ENCODE results near the gene EIF4E2.
"Not testable (repeated sequence)": the region's sequence is repeated elsewhere in the genome, so short reads cannot be mapped to it uniquely, and the experiment has no call there.

The EIF4E2 gene

DNA sequence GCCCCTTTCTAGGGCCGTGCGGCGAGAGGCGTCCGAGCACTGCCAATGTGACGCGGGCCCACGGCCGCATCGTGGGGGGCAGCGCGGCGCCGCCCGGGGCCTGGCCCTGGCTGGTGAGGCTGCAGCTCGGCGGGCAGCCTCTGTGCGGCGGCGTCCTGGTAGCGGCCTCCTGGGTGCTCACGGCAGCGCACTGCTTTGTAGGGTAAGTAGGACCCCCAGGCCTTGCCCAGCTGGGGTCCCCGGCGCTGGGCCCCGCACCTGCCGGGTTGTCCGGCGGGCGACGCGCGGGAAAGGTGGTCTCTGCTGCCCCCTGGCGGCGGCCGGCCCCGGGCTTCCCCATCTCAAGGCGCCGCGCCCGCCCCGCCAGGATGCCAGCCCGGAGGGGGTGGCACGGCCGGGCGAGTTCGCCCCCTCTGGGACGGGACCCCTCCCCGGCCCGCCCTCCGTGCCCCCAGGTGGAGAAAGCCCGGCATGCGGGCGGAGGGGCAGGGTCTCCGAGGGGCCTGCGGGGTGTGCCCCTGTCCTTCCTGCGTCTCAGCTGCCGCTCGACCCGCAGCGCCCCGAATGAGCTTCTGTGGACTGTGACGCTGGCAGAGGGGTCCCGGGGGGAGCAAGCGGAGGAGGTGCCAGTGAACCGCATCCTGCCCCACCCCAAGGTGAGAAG, 28.4 kb upstream of the EIF4E2 start:
- no peak for DNase-seq (ENCODE audit: low read depth, low spot score)

DNA sequence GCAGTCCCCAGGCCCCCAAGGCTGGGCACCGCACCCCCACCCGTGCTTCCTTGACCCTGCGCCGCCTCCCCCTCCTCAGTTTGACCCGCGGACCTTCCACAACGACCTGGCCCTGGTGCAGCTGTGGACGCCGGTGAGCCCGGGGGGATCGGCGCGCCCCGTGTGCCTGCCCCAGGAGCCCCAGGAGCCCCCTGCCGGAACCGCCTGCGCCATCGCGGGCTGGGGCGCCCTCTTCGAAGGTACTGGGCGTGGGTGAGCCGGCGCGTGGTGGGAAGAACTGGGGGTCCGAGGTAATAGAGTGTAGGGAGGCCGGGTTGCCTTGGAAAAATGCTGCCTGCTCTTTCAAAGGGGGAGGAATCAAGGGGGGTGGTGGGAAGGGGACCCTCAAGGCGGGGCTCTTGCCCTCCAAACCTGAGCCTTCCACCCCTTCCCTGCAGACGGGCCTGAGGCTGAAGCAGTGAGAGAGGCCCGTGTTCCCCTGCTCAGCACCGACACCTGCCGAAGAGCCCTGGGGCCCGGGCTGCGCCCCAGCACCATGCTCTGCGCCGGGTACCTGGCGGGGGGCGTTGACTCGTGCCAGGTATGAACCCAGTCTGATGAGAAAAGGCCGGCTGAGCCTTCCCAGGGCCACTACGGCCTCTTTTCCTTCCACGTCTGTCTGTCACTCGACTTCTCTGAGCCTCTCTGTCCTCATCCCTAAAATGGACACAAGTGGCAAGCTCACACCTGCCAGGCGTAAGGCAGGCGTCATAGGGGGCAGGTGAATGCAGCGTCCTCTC, 27.7 kb upstream of the EIF4E2 start:
- DNase-seq (ENCODE audit: low read depth, low spot score) = no peak

DNA sequence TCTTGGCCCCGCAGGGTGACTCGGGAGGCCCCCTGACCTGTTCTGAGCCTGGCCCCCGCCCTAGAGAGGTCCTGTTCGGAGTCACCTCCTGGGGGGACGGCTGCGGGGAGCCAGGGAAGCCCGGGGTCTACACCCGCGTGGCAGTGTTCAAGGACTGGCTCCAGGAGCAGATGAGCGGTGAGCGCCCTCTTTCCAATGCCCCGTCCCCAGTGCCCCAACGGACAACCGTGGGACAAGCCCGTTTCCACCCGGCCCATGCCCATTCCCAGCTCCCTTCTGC, 27.1 kb upstream of the EIF4E2 start:
- no peak for DNase-seq (ENCODE audit: low read depth, low spot score)

DNA sequence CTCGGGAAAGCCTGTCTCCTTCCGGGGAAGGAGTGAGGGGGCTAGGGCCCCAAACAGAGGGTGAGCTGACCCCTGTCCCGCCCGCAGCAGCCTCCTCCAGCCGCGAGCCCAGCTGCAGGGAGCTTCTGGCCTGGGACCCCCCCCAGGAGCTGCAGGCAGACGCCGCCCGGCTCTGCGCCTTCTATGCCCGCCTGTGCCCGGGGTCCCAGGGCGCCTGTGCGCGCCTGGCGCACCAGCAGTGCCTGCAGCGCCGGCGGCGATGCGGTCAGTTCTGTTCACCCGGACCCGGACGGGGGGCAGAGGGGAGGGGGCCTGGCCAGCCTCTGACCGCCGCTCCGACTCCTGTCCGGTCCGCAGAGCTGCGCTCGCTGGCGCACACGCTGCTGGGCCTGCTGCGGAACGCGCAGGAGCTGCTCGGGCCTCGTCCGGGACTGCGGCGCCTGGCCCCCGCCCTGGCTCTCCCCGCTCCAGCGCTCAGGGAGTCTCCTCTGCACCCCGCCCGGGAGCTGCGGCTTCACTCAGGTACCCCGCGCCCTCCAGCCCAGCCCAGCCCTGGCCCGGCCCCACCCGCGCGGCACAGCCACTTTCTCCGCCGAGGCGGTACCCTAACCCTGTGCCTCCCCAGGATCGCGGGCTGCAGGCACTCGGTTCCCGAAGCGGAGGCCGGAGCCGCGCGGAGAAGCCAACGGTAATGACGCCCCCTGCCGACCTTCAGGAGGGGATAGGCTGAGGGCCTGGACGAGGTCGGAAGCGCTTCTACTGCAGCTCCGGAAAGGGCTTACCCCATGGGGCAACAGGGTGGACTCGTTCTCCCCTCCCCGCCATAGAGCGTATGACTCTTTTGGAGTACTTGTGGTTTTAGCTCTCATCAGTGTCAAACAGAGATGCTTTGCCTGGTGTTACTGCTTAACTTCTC, 26.5 kb upstream of the EIF4E2 start:
- DNase-seq (ENCODE audit: low read depth, low spot score) = no peak

DNA sequence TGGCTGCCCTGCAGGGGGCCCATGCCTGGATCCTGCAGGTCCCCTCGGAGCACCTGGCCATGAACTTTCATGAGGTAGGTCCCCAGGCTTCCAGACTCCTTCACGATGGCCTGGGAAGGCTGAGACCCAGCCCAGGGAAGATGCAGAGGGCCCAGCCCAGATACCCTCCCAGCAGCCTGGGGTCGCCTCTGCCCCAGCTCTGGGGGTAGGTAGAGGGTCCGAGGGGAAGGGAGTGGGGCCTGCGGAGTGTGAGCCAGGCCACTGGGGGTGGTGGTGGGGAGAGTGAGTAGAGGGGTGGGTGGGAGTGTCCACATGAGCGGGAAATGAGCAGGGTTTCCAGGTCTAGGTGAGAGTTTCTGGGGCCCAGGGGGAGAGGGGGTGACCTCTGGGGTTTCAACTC, 25.7 kb upstream of the EIF4E2 start:
- no peak for DNase-seq (ENCODE audit: low read depth, low spot score)

DNA sequence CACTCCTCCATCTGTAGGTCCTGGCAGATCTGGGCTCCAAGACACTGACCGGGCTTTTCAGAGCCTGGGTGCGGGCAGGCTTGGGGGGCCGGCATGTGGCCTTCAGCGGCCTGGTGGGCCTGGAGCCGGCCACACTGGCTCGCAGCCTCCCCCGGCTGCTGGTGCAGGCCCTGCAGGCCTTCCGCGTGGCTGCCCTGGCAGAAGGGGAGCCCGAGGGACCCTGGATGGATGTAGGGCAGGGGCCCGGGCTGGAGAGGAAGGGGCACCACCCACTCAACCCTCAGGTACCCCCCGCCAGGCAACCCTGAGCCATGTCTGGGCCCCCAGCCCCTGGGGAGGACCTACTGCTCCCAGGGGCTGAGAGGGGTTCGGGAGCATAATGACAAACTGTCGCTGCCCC, 25.3 kb upstream of the EIF4E2 start:
- no peak for DNase-seq (ENCODE audit: low read depth, low spot score)

DNA sequence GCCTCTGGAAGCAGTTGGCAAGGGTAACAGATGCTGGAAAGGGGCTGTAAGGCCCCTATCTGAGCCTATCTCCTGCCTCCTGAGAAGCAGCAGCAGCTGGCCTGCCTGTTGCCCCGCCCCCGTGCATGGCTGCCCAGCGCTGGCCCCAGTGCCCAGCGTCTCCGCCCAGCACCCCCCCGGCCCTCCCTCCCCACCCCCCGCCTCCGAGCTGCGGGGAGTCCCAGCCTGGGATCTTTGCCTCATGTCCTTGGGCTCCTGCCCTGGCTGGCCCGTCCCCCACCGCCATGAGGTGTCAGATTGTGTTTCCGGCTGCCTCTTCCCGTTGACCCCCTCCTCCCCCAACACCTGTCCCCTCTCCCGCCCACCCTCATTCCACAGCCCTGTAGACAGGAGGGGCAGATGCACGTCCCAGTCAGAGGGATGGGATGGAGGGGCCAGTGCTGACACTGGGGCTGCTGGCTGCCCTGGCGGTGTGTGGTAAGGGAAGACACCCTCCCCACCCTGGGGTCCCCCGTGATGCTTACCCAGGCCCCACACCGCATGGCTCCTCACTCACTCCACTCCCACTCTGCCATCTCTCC, 24.6 kb upstream of the EIF4E2 start, which contains the start of gene CHRND:
CHRND (plus strand) TSS at position 370 of the 581 bp plus-strand sequence; CDS start at position 426, 56 bp downstream.
- DNase-seq (ENCODE audit: low read depth, low spot score) = no peak

DNA sequence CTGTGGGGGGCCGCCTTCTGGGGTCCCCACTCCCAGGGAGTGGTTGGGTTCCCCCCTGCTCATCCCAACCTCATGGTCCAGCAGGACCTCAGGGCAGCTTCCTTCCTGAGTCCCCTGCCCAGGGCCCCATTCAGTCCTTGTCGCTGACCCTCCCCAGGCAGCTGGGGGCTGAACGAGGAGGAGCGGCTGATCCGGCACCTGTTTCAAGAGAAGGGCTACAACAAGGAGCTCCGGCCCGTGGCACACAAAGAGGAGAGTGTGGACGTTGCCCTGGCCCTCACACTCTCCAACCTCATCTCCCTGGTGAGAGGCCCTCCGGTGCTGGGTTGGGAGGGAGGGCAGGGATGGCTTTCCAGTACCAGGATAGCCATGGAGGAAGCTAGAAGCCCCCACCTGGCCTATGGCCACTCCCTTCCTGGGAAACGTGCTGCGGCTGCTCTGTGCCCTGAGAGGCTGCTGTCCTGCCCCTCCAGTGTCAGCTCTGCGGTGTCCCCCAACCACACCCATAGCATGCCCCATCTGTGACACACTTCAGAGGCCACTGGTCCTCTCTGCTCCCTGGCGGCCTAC, 24.0 kb upstream of the EIF4E2 start:
- DNase-seq (ENCODE audit: low read depth, low spot score) = no peak

DNA sequence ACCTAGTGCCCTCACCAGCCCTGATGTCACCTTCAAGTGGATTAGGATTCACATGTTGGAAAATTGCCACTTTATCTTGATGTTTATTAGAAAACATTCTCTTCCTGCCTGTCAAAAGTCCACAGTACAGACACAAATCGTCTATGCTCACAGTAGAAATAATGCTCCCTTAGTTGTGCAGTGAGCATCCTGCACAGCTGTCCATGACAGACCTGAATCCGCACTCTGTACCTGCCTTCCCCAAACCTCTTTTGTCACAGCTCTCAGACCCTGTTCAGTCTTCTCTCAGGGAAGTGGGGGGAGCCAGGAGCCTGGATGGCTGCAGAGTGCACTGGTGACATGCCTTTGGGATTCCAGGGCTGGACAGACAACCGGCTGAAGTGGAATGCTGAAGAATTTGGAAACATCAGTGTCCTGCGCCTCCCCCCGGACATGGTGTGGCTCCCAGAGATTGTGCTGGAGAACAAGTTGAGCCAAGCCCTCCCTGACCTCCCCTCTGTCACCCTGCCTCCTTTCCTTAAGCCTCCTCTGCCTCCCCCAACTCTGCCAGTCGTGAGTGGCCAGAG, 22.5 kb upstream of the EIF4E2 start:
- DNase-seq (ENCODE audit: low read depth, low spot score) = no peak

DNA sequence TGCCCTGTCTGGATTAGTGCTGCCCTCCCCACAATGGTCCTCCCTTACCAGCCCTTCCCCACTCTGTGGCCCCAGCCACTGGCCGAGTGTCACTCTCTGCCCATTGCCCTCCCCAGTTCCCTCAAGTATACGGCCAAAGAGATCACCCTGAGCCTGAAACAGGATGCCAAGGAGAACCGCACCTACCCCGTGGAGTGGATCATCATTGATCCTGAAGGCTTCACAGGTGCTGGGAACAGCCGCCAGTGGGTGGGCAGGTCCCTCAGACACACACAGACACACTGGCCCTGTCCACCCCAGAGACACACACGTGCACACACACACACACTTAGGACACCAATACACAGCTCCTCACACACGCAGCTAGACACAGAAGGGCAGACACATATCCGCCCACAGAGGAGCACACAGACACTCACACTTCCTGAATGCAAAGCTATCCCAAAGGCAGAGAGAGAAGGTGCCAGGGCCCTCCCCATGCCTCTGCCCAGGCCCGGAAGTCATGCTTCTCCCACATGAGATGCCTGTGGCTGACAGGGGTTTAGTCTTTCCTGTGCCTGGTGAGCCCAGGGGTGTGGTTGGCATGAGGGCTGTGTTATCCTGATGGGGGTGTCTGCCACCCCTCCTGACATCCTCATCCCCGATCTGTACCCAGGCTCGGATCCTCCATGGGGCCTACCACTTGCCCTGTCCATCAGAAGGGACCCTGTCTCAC, 21.6 kb upstream of the EIF4E2 start:
- DNase-seq (ENCODE audit: low read depth, low spot score) = no peak

DNA sequence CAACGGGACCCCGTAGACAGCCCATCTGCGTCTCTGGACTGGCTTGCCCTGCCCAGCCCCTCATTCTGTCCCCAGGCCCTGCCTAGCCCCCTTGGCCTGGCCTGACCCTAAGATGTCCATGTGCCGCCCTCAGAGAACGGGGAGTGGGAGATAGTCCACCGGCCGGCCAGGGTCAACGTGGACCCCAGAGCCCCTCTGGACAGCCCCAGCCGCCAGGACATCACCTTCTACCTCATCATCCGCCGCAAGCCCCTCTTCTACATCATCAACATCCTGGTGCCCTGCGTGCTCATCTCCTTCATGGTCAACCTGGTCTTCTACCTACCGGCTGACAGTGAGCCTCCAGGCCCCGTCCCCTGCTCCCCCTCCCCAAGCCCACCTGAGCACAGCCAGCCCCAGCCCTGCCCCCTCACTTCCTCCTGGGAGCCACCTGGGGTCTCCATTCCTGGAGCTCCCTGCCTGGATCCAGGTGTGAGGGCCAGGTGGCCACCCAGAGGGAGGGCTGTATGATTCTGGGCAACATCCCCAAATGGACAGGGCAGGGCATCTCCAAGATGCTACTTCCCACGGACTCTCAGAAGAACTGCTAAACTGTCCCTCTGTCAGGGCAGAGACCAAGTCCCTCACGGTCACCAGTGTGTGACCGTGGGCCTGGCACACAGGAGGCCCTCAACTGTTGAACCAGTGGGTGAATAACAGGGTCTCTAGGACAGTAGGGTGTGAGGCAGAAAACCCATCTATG, 20.5 kb upstream of the EIF4E2 start:
- no peak for DNase-seq (ENCODE audit: low read depth, low spot score)

DNA sequence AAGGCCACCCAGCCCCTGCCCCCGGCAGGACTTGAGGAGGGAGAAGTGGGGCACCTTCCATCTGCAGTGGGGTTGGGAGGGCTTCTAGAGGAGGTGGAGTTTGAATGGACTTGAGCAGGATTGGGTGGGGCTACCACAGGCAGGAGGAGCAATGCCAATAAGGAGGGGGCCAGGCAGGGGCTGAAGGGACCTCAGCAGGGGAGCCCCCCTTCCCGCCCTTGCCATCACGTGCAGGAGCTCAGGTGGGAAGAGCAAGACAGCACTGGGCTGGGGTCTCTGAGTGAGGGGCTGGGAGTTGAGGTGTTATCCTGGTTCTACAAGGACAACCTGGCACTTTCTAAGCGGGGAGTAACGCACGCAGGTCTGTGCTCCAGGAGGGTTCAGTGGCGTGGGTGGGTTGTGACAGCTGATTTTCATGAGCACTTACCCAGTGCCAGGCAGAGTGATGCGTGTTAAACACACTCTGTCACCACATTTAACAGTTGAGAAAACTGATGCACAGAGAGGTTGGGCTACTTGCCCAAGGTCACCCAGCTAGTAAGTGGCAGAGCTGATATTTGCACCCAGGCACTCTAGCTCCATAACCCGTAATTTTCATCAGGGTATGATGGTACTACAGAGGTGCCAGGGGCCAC, 19.7 kb upstream of the EIF4E2 start:
- DNase-seq (ENCODE audit: low read depth, low spot score) = no peak

DNA sequence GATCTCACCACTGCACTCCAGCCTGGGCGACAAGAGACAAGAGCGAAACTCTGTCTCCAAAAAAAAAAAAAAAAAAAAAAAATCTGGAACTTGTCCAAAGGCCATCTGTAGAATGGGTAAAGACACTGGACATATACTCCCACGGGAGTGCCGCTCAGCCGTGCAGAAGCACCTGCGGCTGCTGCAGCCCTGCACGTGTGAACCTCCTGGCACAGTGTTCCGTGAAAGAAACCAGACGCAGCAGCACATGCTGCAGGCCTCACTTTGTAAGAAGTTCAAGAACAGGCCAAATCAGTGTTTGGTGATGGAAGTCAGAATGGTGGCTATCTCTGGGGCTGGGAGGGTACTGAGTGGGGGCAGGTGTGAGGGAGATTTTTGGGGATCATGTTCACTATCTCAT, 18.1 kb upstream of the EIF4E2 start:
- DNase-seq (ENCODE audit: low read depth, low spot score) = no peak

DNA sequence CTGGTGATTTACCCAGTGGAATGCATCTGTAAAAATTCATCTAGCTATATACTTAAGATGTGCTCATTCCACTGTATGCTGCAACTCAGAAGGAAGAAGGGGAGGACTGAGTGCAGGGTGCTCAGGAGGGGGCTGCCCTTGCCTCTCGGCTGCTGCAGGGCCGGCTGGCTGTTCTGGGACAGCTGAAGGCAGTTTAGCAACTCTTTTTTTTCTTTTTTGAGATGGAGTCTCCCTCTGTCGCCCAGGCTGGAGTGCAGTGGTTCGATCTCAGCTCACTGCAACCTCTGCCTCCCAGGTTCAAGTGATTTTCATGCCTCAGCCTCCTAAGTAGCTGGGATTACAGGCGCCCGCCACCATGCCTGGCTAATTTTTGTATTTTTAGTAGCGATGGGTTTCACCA, 17.7 kb upstream of the EIF4E2 start:
- not testable (repeated sequence) for DNase-seq (ENCODE audit: low read depth, low spot score)

DNA sequence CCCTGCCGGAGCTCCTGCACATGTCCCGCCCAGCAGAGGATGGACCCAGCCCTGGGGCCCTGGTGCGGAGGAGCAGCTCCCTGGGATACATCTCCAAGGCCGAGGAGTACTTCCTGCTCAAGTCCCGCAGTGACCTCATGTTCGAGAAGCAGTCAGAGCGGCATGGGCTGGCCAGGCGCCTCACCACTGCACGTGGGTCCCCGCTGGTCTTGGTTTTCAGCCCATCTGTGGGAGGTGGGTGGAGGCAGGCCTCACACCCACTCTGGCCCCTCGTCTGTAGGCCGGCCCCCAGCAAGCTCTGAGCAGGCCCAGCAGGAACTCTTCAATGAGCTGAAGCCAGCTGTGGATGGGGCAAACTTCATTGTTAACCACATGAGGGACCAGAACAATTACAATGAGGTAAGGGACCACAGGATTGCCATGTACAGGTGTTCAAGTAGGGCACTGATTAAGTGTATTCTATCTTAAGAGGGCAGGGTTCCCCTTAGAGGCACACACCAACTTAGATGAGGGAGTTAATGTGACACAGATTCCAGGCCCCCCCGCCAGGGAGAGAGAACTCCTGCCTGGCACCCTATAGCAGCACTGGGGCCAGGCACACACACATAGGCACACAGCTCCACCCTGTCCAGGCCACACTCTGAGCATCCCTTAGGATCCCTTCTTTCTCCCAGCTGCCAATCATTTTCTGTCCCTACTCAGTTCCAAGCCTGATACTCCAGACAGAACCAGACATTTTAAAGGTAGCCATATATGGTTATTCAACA, 16.4 kb upstream of the EIF4E2 start:
- DNase-seq (ENCODE audit: low read depth, low spot score) = peak; percentile 44

DNA sequence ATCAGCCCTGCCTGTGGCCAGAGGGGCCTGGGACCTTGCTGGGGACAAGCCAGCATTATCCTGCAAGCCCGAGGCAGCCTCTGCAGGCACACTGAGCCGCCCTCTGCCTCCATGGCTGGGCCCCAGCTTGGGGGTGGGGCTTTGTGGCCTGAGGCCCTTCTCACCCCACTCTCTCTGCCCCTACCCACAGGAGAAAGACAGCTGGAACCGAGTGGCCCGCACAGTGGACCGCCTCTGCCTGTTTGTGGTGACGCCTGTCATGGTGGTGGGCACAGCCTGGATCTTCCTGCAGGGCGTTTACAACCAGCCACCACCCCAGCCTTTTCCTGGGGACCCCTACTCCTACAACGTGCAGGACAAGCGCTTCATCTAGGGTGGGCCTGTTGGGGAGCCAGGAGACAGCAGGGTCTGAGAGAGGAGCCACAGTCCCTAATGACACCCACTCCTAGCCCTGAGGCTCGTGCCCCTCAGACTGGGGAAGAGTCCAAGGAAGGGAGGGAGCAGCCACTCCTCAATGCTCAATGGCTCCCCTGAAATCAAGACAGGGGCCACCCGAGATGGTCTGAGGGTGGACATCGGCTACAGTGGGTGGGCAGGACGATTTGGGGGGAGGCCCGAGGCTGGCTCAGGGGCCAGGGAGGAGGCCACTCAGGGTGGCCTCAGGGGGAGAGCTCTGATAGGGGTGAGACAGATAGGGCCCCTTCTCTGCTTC, 15.4 kb upstream of the EIF4E2 start:
- DNase-seq (ENCODE audit: low read depth, low spot score) = no peak

DNA sequence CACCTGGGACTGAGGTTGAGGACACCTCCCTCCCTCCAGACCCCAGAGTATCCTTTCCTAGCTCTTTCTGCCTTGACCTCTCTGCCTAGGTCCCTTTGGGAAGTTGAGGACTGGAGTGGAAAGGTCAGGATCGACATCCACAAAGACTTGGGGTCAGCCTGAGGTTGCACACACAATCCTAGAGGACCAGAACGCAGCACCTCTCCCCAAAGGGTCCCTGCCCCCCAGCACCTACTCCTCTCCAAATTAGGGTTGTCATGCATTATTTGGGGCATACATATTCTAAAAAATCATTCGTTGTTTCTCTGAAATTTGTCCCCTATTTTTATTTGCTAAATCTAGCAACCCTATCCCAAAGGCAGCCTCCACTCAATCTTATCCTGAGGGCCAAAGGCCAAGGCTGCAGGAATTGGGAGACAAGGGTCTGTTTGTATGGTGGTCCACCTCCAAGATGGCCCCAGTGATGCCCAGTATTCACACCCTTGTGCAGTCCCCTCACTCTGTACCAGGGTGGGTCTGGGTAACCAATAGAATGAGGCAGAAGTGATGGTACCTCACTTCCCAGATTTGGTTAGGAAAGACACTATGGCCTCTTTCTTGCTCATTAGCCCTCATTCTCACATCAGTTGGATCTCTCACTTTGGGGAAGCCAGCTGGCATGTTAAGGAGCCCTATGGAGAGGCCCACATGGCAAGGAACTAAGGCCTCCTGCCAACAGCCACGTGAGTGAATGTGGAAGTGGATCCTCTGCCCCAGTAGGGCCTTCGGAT, 14.5 kb upstream of the EIF4E2 start:
- no peak for DNase-seq (ENCODE audit: low read depth, low spot score)
